MG63 (cell line): ENCODE results near the gene PCDHGC4. TPM values are rescaled to one million over a fixed set of nuclear protein-coding genes. Genes with fewer than 3 reads are reported as not detected.

Experiments used
- DNase-seq: peaks from one replicate; pipeline ENCODE4 v3.0.0-alpha.2; 2020
- H3K27me3 ChIP-seq: fragments of 250-450 bp; sonication (Bioruptor Pico); 2 replicates; pipeline ENCODE4 v1.5.1; 2020; ENCODE audit warnings: mild to moderate bottlenecking, moderate library complexity
- H3K36me3 ChIP-seq: fragments of 250-450 bp; sonication (Bioruptor Pico); 2 replicates; pipeline ENCODE4 v1.5.1; 2020; ENCODE audit warnings: mild to moderate bottlenecking, moderate library complexity
- H3K4me3 ChIP-seq: fragments of 250-450 bp; sonication (Bioruptor Pico); 2 replicates; pipeline ENCODE4 v1.5.1; 2020; ENCODE audit warnings: mild to moderate bottlenecking, moderate library complexity
- H3K9me3 ChIP-seq: fragments of 250-450 bp; sonication (Bioruptor Pico); 2 replicates; pipeline ENCODE4 v1.5.1; 2020; ENCODE audit warnings: mild to moderate bottlenecking, moderate library complexity
- total RNA-seq: library from RNA; depleted of rRNA; stranded (reverse); fragments of >200 nt; shearing (Covaris generic); gene quantifications from 2 replicates; pipeline ENCODE4 v1.2.3, GENCODE V29; 2014; ENCODE audit warnings: low replicate concordance; rRNA removed

The PCDHGC4 gene
- not detected in 2 replicates for total RNA-seq

GRCh38 chr5:141484641-141485311 lies at the start of gene PCDHGC4:
Gene PCDHGC4 (plus strand): TSS chr5:141485030. CDS start chr5:141485174, 144 bp downstream.
- no peaks in the 10 kb centered on the region for H3K27me3 ChIP-seq
- DNase-seq: no peak
- H3K4me3 ChIP-seq: no peak within 1 kb of the TSS
- peaks cover 67% of the 10 kb centered on the region for H3K36me3 ChIP-seq
- no peaks in the 10 kb centered on the region for H3K9me3 ChIP-seq

GRCh38 chr5:141437221-141437620 lies 47.6 kb upstream of the PCDHGC4 start:
- DNase-seq: no peak
- no peaks in the 10 kb centered on the region for H3K36me3 ChIP-seq
- no peaks in the 10 kb centered on the region for H3K9me3 ChIP-seq
- no peak overlapping the region for H3K4me3 ChIP-seq
- no peaks in the 10 kb centered on the region for H3K27me3 ChIP-seq

GRCh38 chr5:141439411-141440141 lies 45.3 kb upstream of the PCDHGC4 start:
- DNase-seq: no peak
- Histone ChIP-seq H3K9me3 (no peaks in the 10 kb centered on the region), H3K4me3 (no peak overlapping the region), H3K27me3 (no peaks in the 10 kb centered on the region), H3K36me3 (no peaks in the 10 kb centered on the region)

GRCh38 chr5:141440341-141440740 lies 44.5 kb upstream of the PCDHGC4 start:
- Histone ChIP-seq H3K36me3 (no peaks in the 10 kb centered on the region), H3K27me3 (no peaks in the 10 kb centered on the region), H3K9me3 (no peaks in the 10 kb centered on the region), H3K4me3 (no peak overlapping the region)
- no peak for DNase-seq

- Histone ChIP-seq H3K9me3 (no peaks in the 10 kb centered on the region), H3K27me3 (no peaks in the 10 kb centered on the region), H3K4me3 (no peak overlapping the region), H3K36me3 (no peaks in the 10 kb centered on the region)
- DNase-seq: no peak
Measured at GRCh38 chr5:141441571-141442170, 43.2 kb upstream of the PCDHGC4 start.

GRCh38 chr5:141465351-141465750 lies 19.5 kb upstream of the PCDHGC4 start:
- no peaks in the 10 kb centered on the region for H3K27me3 ChIP-seq
- no peak for DNase-seq
- H3K9me3 ChIP-seq: peaks cover 2% of the 10 kb centered on the region; the same call in 1 of the 2 replicates
- no peaks in the 10 kb centered on the region for H3K36me3 ChIP-seq
- H3K4me3 ChIP-seq: no peak overlapping the region

- peak within 1 kb of the TSS; percentile 63 for H3K4me3 ChIP-seq
- DNase-seq: peak; percentile 98
- no peaks in the 10 kb centered on the region for H3K9me3 ChIP-seq
- H3K27me3 ChIP-seq: no peaks in the 10 kb centered on the region
- H3K36me3 ChIP-seq: peaks cover 25% of the 10 kb centered on the region
Measured at GRCh38 chr5:141475625-141476131, 9.2 kb upstream of the PCDHGC4 start, which contains the start of gene PCDHGC3. Gene PCDHGC3 (plus strand): TSS chr5:141475966. CDS start chr5:141476117, 151 bp downstream.

GRCh38 chr5:141476132-141476911 lies 8.5 kb upstream of the PCDHGC4 start:
- peak overlapping the region; percentile 63 for H3K4me3 ChIP-seq
- no peaks in the 10 kb centered on the region for H3K27me3 ChIP-seq
- H3K36me3 ChIP-seq: peaks cover 30% of the 10 kb centered on the region
- no peaks in the 10 kb centered on the region for H3K9me3 ChIP-seq
- DNase-seq: peak; percentile 83

- no peak for DNase-seq
- Histone ChIP-seq H3K9me3 (no peaks in the 10 kb centered on the region), H3K4me3 (peak overlapping the region; percentile 63), H3K36me3 (peaks cover 32% of the 10 kb centered on the region), H3K27me3 (no peaks in the 10 kb centered on the region)
Measured at GRCh38 chr5:141477044-141477575, 7.7 kb upstream of the PCDHGC4 start.

GRCh38 chr5:141477815-141478214 lies 7.0 kb upstream of the PCDHGC4 start:
- Histone ChIP-seq H3K27me3 (no peaks in the 10 kb centered on the region), H3K9me3 (no peaks in the 10 kb centered on the region), H3K4me3 (peak overlapping the region; percentile 63), H3K36me3 (peaks cover 34% of the 10 kb centered on the region)
- peak; percentile 34 for DNase-seq

GRCh38 chr5:141478321-141478945 lies 6.4 kb upstream of the PCDHGC4 start:
- peaks cover 38% of the 10 kb centered on the region for H3K36me3 ChIP-seq
- H3K9me3 ChIP-seq: no peaks in the 10 kb centered on the region
- peak; percentile 32 for DNase-seq
- no peaks in the 10 kb centered on the region for H3K27me3 ChIP-seq
- H3K4me3 ChIP-seq: peak overlapping the region; percentile 63

- H3K9me3 ChIP-seq: no peaks in the 10 kb centered on the region
- DNase-seq: no peak
- peaks cover 47% of the 10 kb centered on the region for H3K36me3 ChIP-seq
- H3K4me3 ChIP-seq: peak overlapping the region; percentile 63
- no peaks in the 10 kb centered on the region for H3K27me3 ChIP-seq
Measured at GRCh38 chr5:141479776-141480175, 5.1 kb upstream of the PCDHGC4 start.

GRCh38 chr5:141483902-141484301 lies 928 bp upstream of the PCDHGC4 start:
- Histone ChIP-seq H3K4me3 (no peak overlapping the region), H3K9me3 (no peaks in the 10 kb centered on the region), H3K36me3 (peaks cover 68% of the 10 kb centered on the region), H3K27me3 (no peaks in the 10 kb centered on the region)
- no peak for DNase-seq

GRCh38 chr5:141484310-141484640 lies 555 bp upstream of the PCDHGC4 start:
- no peak overlapping the region for H3K4me3 ChIP-seq

GRCh38 chr5:141485321-141486055 lies 658 bp downstream of the PCDHGC4 start:
- H3K27me3 ChIP-seq: no peaks in the 10 kb centered on the region
- no peak overlapping the region for H3K4me3 ChIP-seq
- no peaks in the 10 kb centered on the region for H3K9me3 ChIP-seq
- H3K36me3 ChIP-seq: peaks cover 69% of the 10 kb centered on the region
- no peak for DNase-seq

More at GRCh38 chr5:141484310-141484640, 555 bp upstream of the PCDHGC4 start:
- H3K9me3 ChIP-seq: no peaks in the 10 kb centered on the region
- H3K36me3 ChIP-seq: peaks cover 67% of the 10 kb centered on the region
- H3K27me3 ChIP-seq: no peaks in the 10 kb centered on the region
- DNase-seq: no peak
